ENCODE data around the gene TENM3. TPM values are rescaled to one million over a fixed set of nuclear protein-coding genes. Genes with fewer than 3 reads are reported as not detected.

TENM3 gene
- total RNA-seq, 4 donors from 2014 or later: 19.7 to 47.2 (median 33.0) TPM

- TF ChIP-seq CTCF (IDR thresholded peaks at IDR 0.05): no peak
- DNase-seq (ENCODE audit: low spot score): no peak
- ATAC-seq (ENCODE audit: low FRiP score): no peak
Measured at GRCh38 chr4:182404376-182404775, 161.2 kb downstream of the TENM3 start.

- ATAC-seq (ENCODE audit: low FRiP score): no peak
- TF ChIP-seq CTCF (IDR thresholded peaks at IDR 0.05): no peak
- DNase-seq (ENCODE audit: low spot score): no peak
Measured at GRCh38 chr4:182405087-182405486, 161.9 kb downstream of the TENM3 start.

- no peak for TF ChIP-seq CTCF (IDR thresholded peaks at IDR 0.05)
- DNase-seq (ENCODE audit: low spot score) (no peak), ATAC-seq (ENCODE audit: low FRiP score) (no peak)
Measured at GRCh38 chr4:182409271-182409670, 166.1 kb downstream of the TENM3 start.

- ATAC-seq (ENCODE audit: low FRiP score): no peak
- no peak for DNase-seq (ENCODE audit: low spot score)
- TF ChIP-seq CTCF (IDR thresholded peaks at IDR 0.05): no peak
Measured at GRCh38 chr4:182411391-182411790, 168.2 kb downstream of the TENM3 start.

GRCh38 chr4:182413550-182413949, 170.3 kb downstream of the TENM3 start:
- no peak for DNase-seq (ENCODE audit: low spot score)
- ATAC-seq (ENCODE audit: low FRiP score): no peak
- TF ChIP-seq CTCF (IDR thresholded peaks at IDR 0.05): no peak

- TF ChIP-seq CTCF (IDR thresholded peaks at IDR 0.05): no peak
- no peak for ATAC-seq (ENCODE audit: low FRiP score)
- DNase-seq (ENCODE audit: low spot score): no peak
Measured at GRCh38 chr4:182415116-182415515, 171.9 kb downstream of the TENM3 start.

- TF ChIP-seq CTCF (IDR thresholded peaks at IDR 0.05): no peak
- ATAC-seq (ENCODE audit: low FRiP score) (no peak), DNase-seq (ENCODE audit: low spot score) (no peak)
Measured at GRCh38 chr4:182416067-182416466, 172.9 kb downstream of the TENM3 start.

All from omental fat pad (tissue), 4 donors.